Stimulated activated CD4-positive, alpha-beta T cell treated with anti-CD3 and anti-CD28 coated beads, Interleukin-12 subunit alpha, Interleukin-12 subunit beta, amount 100 ng/mL, for 24 hours (primary cell): ENCODE data around the gene ADCY10.
"Not testable (repeated sequence)": the region's sequence is repeated elsewhere in the genome, so short reads cannot be mapped to it uniquely, and the experiment has no call there.

ENCODE experiments used
- DNase-seq, 2 experiments: peaks; one replicate each; pipeline ENCODE4 v3.0.0-alpha.2; 2020; ENCODE audit warnings: low read depth in 2 of 2

ADCY10 gene

DNA sequence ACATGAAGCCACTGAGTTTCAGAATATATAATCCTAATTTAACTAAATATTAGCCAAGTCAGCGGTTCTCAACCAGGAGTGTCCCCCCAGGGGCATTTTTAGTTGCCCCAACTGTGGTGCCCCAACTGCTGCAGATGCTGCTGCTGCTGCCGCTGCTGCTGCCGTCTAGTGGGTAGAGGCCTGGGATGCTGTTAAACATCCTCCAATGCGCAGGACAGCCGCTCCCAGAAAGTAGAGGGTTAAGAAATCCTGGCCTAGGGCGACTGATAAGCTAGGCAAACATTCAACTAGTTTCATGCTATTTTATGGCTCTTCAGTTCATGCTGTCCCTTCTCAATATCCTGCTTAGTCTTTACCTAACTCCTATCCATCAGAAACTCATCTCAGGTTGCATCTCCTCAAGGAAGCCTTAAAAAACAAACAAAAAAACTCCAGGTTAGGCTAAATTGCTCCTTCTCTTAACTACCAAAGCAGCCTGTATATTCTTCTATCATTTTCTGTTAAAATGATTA lies 12.6 kb upstream of the ADCY10 start:
- DNase-seq: no peak

DNA sequence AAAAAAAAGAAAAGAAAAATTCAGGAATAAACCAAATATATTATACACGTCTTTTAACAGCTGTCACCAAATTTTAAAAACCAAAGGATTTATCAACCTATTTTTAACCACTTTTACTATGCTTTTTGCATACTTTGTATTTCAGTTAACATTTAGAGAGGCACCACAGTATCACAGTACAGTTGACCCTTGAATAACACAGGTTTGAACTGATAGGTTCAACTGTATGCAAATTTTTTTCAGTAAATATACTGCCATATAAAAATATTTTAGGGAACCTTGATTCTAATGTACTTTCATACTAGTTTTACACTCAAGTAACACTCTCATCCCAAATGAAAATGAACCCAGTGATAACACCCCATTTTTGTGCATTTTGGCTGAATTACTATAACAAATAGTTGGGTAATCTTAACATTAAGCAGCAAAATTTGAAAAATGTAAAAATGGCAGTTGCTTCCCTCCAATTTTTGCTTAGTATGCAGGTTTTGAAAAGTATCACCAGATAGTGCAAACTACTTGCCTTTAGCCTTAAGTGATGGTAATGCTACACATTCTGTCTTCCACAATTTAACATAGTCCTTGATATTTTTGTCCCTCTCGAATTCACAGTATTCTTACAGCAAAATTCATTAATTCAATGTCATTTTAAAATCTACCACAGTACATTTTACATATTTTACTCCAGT lies 10.8 kb upstream of the ADCY10 start:
- no peak for DNase-seq

DNA sequence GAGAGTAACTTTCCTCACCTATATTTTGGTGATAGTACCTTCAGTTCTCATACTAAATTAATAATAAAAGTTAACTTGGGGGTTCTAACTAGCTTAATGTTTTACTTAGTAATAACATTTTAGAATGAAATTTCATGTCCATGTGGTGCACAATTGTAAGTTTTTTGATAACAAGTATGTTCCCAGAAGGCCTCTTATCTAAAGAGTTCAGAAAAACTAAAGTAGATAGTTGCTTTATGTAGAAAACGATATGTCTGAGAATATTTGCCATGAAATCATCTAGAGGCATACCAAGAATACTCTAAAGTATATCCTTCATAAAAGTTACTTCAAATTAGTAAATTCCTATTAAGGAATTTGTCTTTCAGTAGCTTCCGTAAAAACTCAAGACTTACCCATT lies 10.2 kb upstream of the ADCY10 start:
- DNase-seq: no peak

DNA sequence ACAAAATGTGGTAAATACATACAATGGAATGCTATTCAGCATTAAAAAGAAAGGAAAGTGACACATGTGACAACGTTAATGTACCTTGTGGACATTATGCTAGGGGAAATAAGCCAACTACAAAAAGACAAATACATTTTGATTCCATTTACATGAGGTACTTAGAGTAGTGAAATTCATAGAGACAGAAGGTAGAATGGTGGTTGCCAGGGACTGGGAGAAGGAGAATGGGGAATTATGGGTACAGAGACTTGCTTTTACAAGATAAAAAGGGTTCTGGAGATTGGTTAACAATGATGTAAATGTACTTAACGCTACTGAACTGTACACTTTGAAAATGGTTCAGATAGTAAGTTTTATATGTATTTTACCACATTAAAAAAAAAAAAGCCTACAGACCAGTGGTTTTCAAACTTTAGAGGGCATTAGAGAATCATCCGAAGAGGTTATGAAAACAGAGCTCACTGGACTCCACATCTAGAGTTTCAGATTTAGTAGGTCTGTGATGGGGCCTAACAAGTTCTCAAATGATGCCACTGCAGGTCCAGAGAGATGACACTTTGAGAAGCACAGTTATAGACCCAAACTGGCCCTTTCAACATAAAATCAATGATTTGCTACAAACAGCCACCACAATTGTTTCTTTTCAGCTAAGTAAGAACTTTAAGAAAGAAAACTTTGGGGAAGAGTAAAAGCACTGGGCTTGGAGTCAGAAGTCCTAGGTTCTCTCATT lies 9.6 kb upstream of the ADCY10 start:
- DNase-seq: no peak

DNA sequence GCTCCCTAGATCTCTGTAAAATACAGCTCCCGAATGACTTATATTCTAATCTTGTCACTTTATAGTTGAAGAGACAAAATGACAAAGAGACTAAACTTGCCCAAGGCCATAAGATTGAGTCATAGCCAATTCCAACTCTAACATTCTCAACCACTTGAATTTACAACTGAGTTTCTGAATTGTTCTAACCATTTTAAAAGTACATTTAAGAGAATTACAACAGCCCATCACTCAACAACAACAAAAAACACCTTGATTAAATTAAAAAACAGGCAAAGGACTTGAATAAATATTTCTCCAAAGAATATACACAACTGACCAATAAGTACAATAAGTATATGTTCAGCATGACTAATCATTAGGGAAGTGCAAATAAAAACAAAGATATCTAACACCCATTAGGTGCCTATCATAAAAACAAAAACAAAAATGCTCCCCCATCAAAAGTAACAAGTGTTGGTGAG lies 8.7 kb upstream of the ADCY10 start:
- no peak for DNase-seq

DNA sequence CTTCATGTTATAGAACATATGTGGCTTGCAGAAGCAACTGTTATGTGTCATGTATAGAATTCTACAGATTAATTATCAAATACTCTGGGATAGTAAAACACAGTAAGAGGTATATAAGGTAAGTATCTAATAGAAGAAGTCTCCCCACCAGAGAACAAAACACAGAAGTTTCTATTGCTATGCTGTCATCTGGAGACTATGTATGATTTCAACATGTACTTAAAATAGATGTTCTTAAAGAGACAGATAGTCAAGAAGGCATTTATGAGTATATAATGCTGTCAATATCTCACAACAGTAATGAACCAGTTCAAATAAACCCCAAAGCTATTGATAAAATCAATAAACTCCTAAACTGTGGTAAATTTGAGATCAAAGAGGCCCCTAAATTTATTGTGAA lies 8.1 kb upstream of the ADCY10 start:
- DNase-seq: no peak

DNA sequence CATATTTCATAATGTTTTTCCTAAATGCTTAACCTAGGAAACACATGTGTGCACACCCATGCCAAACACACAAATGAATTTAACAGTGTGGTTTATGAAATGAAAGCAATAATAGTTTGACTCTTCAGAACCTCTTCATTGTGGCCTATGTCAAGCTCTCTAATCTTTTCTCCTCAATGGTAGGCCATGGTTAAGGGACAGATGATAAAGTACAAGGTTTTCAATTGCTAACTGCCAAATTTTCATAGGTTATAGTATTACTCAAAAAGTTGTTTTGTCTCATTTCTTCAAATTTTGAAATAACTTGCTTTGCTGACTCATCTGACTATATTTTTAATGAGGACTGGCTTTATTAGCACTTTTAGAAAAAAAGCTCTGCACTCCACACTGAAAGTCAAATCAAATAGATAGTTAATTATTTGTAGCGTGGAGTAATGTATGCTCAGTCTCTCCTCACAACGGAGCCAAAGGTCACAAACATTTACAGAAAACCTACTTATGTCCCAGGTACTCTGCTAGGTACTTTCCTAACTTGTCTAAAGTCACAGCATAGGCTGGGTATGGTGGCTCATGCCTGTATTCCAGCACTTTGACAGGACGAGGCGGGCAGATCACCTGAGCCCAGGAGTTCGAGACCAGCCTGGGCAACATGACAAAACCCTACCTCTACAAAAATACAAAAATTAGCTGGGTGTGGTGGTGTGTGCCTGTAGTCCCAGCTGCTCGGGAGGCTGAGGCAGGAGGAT lies 3.0 kb upstream of the ADCY10 start:
- no peak for DNase-seq

DNA sequence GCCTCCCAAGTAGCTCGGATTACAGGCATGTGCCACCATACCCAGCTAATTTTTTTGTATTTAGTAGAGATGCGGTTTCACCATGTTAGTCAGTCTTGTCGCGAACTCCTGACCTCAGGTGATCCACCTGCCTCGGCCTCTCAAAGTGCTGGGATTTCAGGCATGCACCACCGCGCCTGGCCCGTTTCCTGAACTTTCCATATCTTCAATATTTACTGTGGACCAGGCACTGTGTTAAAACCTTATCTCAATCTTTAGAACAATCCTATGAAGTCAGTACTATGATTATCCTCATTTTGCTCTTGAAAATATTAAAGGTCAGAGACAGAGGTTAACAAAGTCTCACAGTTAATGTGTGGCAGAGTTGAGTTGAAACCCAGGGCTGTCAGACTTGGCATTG lies 1.6 kb upstream of the ADCY10 start:
- no peak for DNase-seq

DNA sequence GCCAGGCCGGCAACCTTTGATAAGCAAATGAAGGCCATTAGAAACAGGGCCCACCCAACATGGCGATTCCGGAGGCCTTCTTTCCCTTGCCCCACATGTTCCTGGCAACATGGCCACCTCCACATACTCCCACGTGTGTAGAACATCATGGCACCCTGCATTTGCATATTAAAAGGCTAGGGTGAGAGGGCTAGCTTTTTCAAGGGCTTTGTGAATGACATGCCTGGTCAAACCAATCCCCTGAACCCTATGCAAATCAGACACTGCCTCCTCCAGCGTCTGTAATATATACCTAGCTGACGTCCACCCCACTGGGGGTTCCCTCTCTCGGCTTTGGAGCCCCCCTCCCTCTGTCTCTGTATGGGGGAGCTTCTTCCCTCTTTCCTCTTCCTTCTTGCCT lies 1.6 kb downstream of the ADCY10 start:
- DNase-seq: no peak

DNA sequence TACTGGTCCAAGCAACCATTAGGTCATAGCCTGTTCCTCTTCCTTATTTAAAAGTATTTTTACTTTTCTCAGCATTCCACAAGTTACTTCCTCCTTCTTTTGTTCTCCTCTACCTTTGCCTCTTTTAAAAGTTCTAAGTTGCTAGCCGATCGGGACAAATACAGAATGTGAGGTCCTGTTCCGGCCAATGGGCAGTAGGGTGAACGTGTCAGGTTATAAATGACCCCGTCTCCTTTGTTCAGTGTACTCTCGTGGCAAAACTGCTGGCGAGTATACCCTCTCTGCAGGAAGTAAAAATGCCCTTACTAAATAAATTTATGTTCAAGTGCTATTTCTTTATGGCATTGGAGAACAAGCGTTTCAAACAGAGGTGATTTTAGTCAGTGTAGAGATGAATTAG lies 2.5 kb downstream of the ADCY10 start:
- DNase-seq: no peak

DNA sequence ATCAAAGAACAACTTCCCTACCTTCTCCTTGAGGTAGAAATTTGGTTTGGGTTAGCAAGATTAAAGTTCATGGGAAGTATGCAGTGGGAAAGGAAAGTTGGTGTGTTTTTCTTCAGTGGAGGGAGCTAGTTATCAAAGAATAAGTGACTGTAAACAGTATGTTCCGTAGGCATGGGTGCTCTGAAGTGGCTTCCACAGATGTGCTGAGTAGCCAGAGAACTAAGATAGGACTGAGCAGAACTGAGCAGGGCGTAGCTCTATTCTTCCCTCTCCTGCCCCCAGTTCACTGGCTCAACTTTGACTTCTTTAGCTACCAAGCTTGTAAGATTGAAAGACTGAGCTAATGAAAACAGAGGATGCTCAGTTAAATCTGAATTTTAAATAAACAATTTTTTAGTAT lies 3.4 kb downstream of the ADCY10 start:
- DNase-seq: no peak

DNA sequence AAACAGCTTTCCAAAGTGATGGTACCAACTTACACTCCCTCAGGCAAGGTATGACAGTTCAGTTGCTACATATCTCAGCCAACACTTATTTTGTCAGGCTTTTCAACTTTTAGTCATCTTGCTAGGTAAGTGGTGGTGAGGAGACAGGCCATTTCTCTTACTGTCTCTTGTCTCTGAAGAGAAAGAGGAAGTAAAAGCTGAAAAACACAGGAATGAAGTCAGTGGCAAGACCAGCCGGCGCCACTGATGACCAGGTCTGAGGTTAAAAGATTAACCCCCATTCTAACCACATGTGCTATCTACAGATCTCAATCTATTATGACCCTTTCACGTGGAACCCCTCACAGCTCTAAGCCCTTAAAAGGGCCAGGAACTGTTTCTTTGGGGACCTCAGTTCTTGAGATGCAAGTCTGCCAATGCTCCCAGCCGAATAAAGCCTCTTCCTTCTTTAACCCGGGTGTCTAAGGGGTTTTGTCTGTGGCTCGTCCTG lies 4.2 kb downstream of the ADCY10 start:
- DNase-seq: no peak

DNA sequence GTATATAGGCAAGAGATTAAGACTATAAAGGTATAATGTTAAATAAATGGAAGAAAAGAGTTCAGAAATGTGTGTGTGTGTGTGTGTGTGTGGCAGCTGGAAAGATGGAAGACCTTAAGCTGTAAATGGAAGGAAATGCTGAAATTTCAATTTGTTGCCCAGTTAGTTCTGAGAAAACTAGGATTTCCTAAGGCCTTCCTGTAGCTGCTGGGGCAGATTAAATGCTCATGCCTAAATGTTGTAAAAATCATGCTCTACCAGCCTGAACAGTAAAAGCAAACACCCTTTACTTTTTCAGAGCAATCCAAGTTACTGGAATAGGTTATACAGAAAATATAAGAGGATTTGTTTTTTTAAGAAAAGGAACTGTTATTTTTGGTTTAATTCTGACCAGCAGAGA lies 8.3 kb downstream of the ADCY10 start:
- no peak for DNase-seq

DNA sequence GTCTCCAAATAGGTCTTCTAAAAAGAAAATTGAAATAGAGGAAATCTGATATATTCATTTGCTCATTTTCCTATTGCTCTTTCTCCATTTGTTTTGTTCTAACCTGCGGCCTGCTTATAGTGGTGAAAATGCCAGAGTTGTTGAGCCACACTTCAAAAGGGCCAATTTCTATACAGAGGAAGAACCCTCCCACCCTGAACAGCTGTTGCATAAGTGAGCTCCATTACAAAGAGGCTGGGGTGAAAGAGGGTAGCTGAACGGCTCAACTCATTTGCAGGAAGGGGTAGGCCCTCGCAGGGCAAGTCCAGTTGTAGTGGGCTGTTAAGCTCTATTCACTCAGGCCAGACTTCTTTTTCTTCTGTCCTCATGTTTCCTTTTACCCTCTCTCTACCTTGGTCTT lies 8.8 kb downstream of the ADCY10 start:
- no peak for DNase-seq

DNA sequence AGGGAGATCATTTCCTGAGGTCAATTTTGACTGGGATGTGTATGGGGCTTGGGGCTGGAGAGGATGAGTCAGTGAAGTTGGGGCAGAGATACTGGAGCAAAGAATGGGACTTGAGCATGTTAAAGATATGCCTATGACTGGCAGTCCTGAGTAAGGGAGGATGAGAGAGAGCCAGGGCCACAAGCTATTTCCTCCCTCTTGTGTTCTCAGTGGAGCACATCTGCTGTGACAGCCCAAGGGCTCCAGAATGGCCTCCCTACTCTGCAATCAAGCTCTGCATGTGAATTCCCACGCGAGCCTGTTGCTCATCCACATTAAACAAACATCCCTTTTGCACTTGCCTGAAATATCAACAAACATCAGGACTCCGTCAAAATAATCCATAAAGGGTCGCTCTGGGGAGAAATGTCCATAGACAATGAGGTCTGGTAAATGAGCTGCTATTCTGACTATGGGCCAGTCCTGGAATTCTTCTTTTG lies 9.2 kb downstream of the ADCY10 start:
- no peak for DNase-seq

DNA sequence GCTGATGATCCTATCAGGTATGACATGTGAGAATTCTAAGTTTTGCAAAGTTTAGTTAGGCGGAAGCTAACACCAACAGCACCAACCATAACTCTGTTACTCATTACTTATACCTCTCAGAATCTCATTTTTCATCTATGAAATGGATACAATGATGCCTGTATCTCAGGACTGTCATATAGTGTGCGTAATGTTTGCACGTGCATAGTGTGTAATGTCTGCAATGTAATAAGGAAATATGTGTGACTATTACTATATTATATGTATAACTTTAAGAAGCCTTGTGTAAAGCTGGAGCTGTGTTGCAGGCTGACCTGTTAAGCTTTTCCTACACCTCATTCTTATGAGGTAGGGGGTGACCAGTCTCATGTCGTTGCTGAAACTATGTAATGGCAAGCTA lies 13.0 kb downstream of the ADCY10 start:
- no peak for DNase-seq

DNA sequence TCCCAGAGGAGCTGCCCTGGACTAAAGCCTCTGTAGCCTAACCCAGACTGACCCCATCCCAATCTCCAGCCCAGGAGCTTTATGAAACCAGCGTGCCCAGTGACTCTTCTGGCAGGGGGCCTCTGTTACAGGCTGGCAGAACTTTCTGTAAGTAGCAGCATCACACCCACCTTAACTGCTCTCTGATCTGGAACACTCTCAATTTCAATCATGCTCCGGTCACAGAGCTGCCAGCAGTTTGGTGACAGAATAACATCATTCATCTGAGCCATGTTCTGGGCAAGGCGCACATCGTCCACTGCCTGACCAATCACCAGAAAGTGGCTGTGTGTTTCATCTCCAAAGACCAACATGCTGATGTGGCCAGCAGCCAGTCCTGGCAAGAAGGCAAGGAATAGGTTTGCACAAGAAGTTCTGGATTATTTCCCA lies 14.7 kb downstream of the ADCY10 start:
- DNase-seq: no peak

DNA sequence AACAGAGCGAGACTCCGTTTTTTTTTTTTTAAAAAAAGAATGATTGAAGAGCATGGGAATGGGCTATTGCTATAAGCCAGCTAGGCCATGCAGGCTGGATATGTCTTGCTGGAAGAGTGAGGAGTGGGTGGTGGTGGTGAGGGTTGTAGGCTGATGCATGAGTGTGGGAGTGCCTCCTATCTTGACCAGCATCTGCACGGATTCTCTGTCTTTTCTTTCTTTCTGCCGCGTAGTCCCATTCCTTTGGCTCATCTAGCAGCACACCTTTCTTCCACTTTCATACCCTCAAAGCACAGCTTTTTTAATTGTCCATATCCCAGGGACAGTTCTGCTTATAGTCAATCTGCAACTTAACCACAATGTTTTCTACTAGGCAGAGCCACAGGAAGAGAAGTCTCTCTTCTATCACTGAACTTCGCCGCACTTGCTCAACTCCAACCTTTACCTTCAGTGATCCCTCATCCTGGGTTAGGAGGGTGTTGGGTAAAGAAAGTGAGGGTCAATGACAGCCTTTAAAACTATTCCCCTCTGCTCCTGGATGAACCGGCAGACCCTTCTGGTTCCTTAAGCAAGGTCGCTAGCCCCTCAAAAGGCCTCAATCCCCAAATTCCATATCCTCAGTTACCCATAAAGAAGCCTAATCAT lies 15.2 kb downstream of the ADCY10 start:
- no peak for DNase-seq

DNA sequence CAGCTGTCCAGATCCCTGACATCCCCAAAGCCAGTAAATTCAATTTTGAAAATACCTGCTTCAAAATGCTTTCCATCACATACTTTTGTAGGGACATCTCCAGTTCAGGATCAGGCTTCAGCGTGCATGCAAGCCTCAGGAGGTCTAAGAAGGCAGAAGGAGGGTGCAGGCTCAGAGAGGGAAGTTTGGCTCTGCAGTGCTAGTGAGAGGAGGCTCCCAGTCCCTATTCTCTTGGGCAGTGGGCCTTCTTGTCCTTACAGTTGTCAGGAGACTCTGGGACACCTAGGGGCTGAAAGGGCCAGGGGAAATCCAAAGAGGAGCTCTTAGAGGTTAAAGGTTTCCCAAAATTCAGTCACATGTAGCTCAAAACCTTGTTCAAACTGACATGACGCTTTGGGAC lies 20.1 kb downstream of the ADCY10 start:
- no peak for DNase-seq

DNA sequence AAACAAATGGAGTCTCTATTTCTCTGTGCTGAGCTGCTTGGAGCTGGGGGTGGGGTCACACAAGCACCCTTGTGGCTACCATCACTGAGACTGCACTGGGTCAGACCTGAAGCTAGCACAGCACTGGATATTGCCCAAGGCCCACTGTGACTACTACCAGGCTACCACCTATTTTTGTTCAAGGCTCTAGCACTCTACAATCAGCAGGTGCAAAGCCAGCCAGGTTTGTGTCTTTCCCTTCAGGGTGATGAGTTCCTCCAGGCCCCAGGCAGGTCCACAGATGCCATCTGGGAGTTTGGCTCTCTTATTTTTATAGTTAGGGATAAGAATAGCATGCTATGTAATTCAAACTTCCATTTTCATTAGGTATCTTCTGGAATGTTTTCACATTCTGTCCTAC lies 23.5 kb downstream of the ADCY10 start:
- no peak for DNase-seq

DNA sequence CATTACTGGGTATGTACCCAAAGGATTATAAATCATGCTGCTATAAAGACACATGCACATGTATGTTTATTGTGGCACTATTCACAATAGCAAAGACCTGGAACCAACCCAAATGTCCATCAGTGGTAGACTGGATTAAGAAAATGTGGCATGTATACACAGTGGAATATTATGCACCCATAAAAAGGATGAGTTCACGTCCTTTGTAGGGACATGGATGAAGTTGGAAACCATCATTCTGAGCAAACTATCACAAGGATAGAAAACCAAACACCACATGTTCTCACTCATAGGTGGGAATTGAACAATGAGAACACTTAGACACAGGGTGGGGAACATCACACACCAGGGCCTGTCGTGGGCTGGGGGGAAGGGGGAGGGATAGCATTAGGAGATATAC lies 26.7 kb downstream of the ADCY10 start:
- not testable (repeated sequence) for DNase-seq

DNA sequence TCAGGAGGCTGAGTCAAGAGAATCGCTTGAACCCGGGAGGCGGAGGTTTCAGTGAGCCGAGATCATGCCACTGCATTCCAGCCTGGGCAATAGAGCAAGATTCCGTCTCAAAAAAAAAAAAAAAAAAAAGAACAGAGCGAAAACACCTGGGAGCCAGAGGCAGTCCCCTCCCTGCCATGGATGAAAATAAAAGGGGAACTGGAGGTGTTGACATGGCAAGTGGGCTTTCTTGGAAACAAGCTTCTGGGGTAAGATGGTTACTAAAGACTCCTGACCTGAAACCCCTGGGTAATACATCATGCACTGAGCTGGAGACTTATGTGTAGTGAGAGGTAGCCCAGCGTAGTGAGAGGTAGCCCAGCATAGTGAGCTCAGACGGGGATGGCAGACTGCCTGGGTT lies 31.6 kb downstream of the ADCY10 start:
- no peak for DNase-seq
